ENCODE data around the gene FAM184A.
"Not testable (repeated sequence)": the region's sequence is repeated elsewhere in the genome, so short reads cannot be mapped to it uniquely, and the experiment has no call there.

The FAM184A gene

GRCh38 chr6:119006974-119007373 lies 71.5 kb downstream of the FAM184A start:
- no peaks in the 10 kb centered on the region for H3K9me3 ChIP-seq (ENCODE audit: insufficient read depth, low read depth, low read length)
- no peak overlapping the region for H3K9ac ChIP-seq (ENCODE audit: low read depth, low read length, poor library complexity, severe bottlenecking)
- no peak overlapping the region for H3K4me2 ChIP-seq (ENCODE audit: low read depth, low read length, poor library complexity, severe bottlenecking)
- no peaks in the 10 kb centered on the region for H3K4me1 ChIP-seq (ENCODE audit: insufficient read depth, low read length, poor library complexity, severe bottlenecking)
- H2AFZ ChIP-seq (ENCODE audit: low read length): no peak overlapping the region
- no peaks in the 10 kb centered on the region for H3F3A ChIP-seq (ENCODE audit: low read depth)
- no peaks in the 10 kb centered on the region for H3K36me3 ChIP-seq (ENCODE audit: insufficient read depth, low read length)
- no peaks in the 10 kb centered on the region for H3K9me2 ChIP-seq (replicated peaks; ENCODE audit: low read depth, low read length)
- no peaks in the 10 kb centered on the region for H4K20me1 ChIP-seq (ENCODE audit: insufficient read depth, low read length, poor library complexity, severe bottlenecking)
- H3K79me2 ChIP-seq (ENCODE audit: insufficient read depth, low read length): no peaks in the 10 kb centered on the region
- H3K27me3 ChIP-seq (ENCODE audit: insufficient read depth, low read length, poor library complexity, severe bottlenecking): no peaks in the 10 kb centered on the region
- no peak overlapping the region for H3K4me3 ChIP-seq (ENCODE audit: low read length, poor library complexity, severe bottlenecking)
- TF ChIP-seq EZH2phosphoT487 (IDR thresholded peaks at IDR 0.05; ENCODE audit: borderline replicate concordance) (no peak), CTCF (conservative IDR thresholded peaks at IDR 0.05; ENCODE audit: low read length) (no peak)

- H3K9me3 ChIP-seq (ENCODE audit: insufficient read depth, low read depth, low read length): no peaks in the 10 kb centered on the region
- no peak for TF ChIP-seq CTCF (conservative IDR thresholded peaks at IDR 0.05; ENCODE audit: low read length)
- TF ChIP-seq EZH2phosphoT487 (IDR thresholded peaks at IDR 0.05; ENCODE audit: borderline replicate concordance): no peak
- H3K79me2 ChIP-seq (ENCODE audit: insufficient read depth, low read length): no peaks in the 10 kb centered on the region
- H4K20me1 ChIP-seq (ENCODE audit: insufficient read depth, low read length, poor library complexity, severe bottlenecking): no peaks in the 10 kb centered on the region
- no peaks in the 10 kb centered on the region for H3K36me3 ChIP-seq (ENCODE audit: insufficient read depth, low read length)
- no peak overlapping the region for H3K4me2 ChIP-seq (ENCODE audit: low read depth, low read length, poor library complexity, severe bottlenecking)
- no peaks in the 10 kb centered on the region for H3K27me3 ChIP-seq (ENCODE audit: insufficient read depth, low read length, poor library complexity, severe bottlenecking)
- no peaks in the 10 kb centered on the region for H3K9me2 ChIP-seq (replicated peaks; ENCODE audit: low read depth, low read length)
- H3K9ac ChIP-seq (ENCODE audit: low read depth, low read length, poor library complexity, severe bottlenecking): no peak overlapping the region
- no peak overlapping the region for H3K4me3 ChIP-seq (ENCODE audit: low read length, poor library complexity, severe bottlenecking)
- H3F3A ChIP-seq (ENCODE audit: low read depth): no peaks in the 10 kb centered on the region
- no peak overlapping the region for H2AFZ ChIP-seq (ENCODE audit: low read length)
- H3K4me1 ChIP-seq (ENCODE audit: insufficient read depth, low read length, poor library complexity, severe bottlenecking): no peaks in the 10 kb centered on the region
Observed at GRCh38 chr6:119002069-119002468, 76.4 kb downstream of the FAM184A start.

GRCh38 chr6:118999494-119000040 lies 78.9 kb downstream of the FAM184A start:
- Histone ChIP-seq H3K4me3 (ENCODE audit: low read length, poor library complexity, severe bottlenecking) (no peak overlapping the region), H3K9me2 (replicated peaks; ENCODE audit: low read depth, low read length) (no peaks in the 10 kb centered on the region), H3K36me3 (ENCODE audit: insufficient read depth, low read length) (no peaks in the 10 kb centered on the region), H3K27me3 (ENCODE audit: insufficient read depth, low read length, poor library complexity, severe bottlenecking) (no peaks in the 10 kb centered on the region), H2AFZ (ENCODE audit: low read length) (no peak overlapping the region), H3K4me1 (ENCODE audit: insufficient read depth, low read length, poor library complexity, severe bottlenecking) (no peaks in the 10 kb centered on the region), H3K79me2 (ENCODE audit: insufficient read depth, low read length) (no peaks in the 10 kb centered on the region), H3F3A (ENCODE audit: low read depth) (no peaks in the 10 kb centered on the region), H3K9me3 (ENCODE audit: insufficient read depth, low read depth, low read length) (no peaks in the 10 kb centered on the region), H3K4me2 (ENCODE audit: low read depth, low read length, poor library complexity, severe bottlenecking) (no peak overlapping the region), H3K9ac (ENCODE audit: low read depth, low read length, poor library complexity, severe bottlenecking) (no peak overlapping the region), H4K20me1 (ENCODE audit: insufficient read depth, low read length, poor library complexity, severe bottlenecking) (no peaks in the 10 kb centered on the region)
- TF ChIP-seq EZH2phosphoT487 (IDR thresholded peaks at IDR 0.05; ENCODE audit: borderline replicate concordance): no peak
- TF ChIP-seq CTCF (conservative IDR thresholded peaks at IDR 0.05; ENCODE audit: low read length): no peak

GRCh38 chr6:118997426-118997825 lies 81.0 kb downstream of the FAM184A start:
- not testable (repeated sequence) for H3K36me3 ChIP-seq (ENCODE audit: insufficient read depth, low read length); H3F3A ChIP-seq (ENCODE audit: low read depth); H3K9me3 ChIP-seq (ENCODE audit: insufficient read depth, low read depth, low read length); H3K27me3 ChIP-seq (ENCODE audit: insufficient read depth, low read length, poor library complexity, severe bottlenecking); H2AFZ ChIP-seq (ENCODE audit: low read length); H3K79me2 ChIP-seq (ENCODE audit: insufficient read depth, low read length); H3K4me1 ChIP-seq (ENCODE audit: insufficient read depth, low read length, poor library complexity, severe bottlenecking); H3K9ac ChIP-seq (ENCODE audit: low read depth, low read length, poor library complexity, severe bottlenecking); H3K4me2 ChIP-seq (ENCODE audit: low read depth, low read length, poor library complexity, severe bottlenecking); H4K20me1 ChIP-seq (ENCODE audit: insufficient read depth, low read length, poor library complexity, severe bottlenecking); H3K4me3 ChIP-seq (ENCODE audit: low read length, poor library complexity, severe bottlenecking); H3K9me2 ChIP-seq (replicated peaks; ENCODE audit: low read depth, low read length)

All from Loucy (cell line).